ENCODE results near the gene AQP9.

Gene AQP9

GRCh38 chr15:58096529-58097084 lies 41.6 kb upstream of the AQP9 start (continued):
- TF ChIP-seq CSRNP3 (CRISPR knock-in tag; IDR thresholded peaks at IDR 0.05) (no peak), BACH2 (CRISPR knock-in tag; IDR thresholded peaks at IDR 0.05; ENCODE audit: borderline replicate concordance) (no peak), ZNF565 (CRISPR knock-in tag; conservative IDR thresholded peaks at IDR 0.05; ENCODE audit: low read depth) (no peak), RARB (CRISPR knock-in tag; IDR thresholded peaks at IDR 0.05) (no peak), TOX (CRISPR knock-in tag; IDR thresholded peaks at IDR 0.05; ENCODE audit: borderline replicate concordance) (no peak), OSR1 (CRISPR knock-in tag; IDR thresholded peaks at IDR 0.05) (no peak), GLIS3 (CRISPR knock-in tag; IDR thresholded peaks at IDR 0.05) (no peak)

GRCh38 chr15:58103482-58103881 lies 34.7 kb upstream of the AQP9 start:
- no peak for TF ChIP-seq ZFP3 (CRISPR knock-in tag; IDR thresholded peaks at IDR 0.05)
- no peak for TF ChIP-seq ZFP30 (CRISPR knock-in tag; IDR thresholded peaks at IDR 0.05)
- ATAC-seq, result no peak

- no peak for ATAC-seq
- TF ChIP-seq ZNF565 (CRISPR knock-in tag; conservative IDR thresholded peaks at IDR 0.05; ENCODE audit: low read depth) (no peak), CSDC2 (CRISPR knock-in tag; IDR thresholded peaks at IDR 0.05) (no peak), SNAI2 (CRISPR knock-in tag; IDR thresholded peaks at IDR 0.05) (no peak), TOX (CRISPR knock-in tag; IDR thresholded peaks at IDR 0.05; ENCODE audit: borderline replicate concordance) (no peak), ZC3H10 (CRISPR knock-in tag; IDR thresholded peaks at IDR 0.05) (no peak), ZNF8 (CRISPR knock-in tag; IDR thresholded peaks at IDR 0.05) (no peak), POU6F1 (CRISPR knock-in tag; IDR thresholded peaks at IDR 0.05; ENCODE audit: borderline replicate concordance, low read depth) (no peak), TCF4 (CRISPR knock-in tag; IDR thresholded peaks at IDR 0.05; ENCODE audit: borderline replicate concordance) (no peak)
Observed at GRCh38 chr15:58108117-58108516, 30.1 kb upstream of the AQP9 start.

GRCh38 chr15:58109419-58109818 lies 28.8 kb upstream of the AQP9 start:
- ATAC-seq, result no peak
- TF ChIP-seq PPARA (CRISPR knock-in tag; IDR thresholded peaks at IDR 0.05; ENCODE audit: borderline replicate concordance) (no peak), ZNF8 (CRISPR knock-in tag; IDR thresholded peaks at IDR 0.05) (no peak), CREB5 (CRISPR knock-in tag; IDR thresholded peaks at IDR 0.05; ENCODE audit: low read depth) (no peak), PATZ1 (CRISPR knock-in tag; IDR thresholded peaks at IDR 0.05; ENCODE audit: borderline replicate concordance) (no peak)

- ATAC-seq, result no peak
- no peak for TF ChIP-seq BACH2 (CRISPR knock-in tag; IDR thresholded peaks at IDR 0.05; ENCODE audit: borderline replicate concordance)
- no peak for TF ChIP-seq ZNF565 (CRISPR knock-in tag; conservative IDR thresholded peaks at IDR 0.05; ENCODE audit: low read depth)
- no peak for TF ChIP-seq SNAI2 (CRISPR knock-in tag; IDR thresholded peaks at IDR 0.05)
- TF ChIP-seq ZFP3 (CRISPR knock-in tag; IDR thresholded peaks at IDR 0.05), result no peak
- TF ChIP-seq PATZ1 (CRISPR knock-in tag; IDR thresholded peaks at IDR 0.05; ENCODE audit: borderline replicate concordance), result no peak
- no peak for TF ChIP-seq GLIS3 (CRISPR knock-in tag; IDR thresholded peaks at IDR 0.05)
- TF ChIP-seq CSRNP3 (CRISPR knock-in tag; IDR thresholded peaks at IDR 0.05), result no peak
- no peak for TF ChIP-seq OSR1 (CRISPR knock-in tag; IDR thresholded peaks at IDR 0.05)
- no peak for TF ChIP-seq ZNF8 (CRISPR knock-in tag; IDR thresholded peaks at IDR 0.05)
- no peak for TF ChIP-seq ESRRG (CRISPR knock-in tag; IDR thresholded peaks at IDR 0.05)
- no peak for TF ChIP-seq ISL1 (CRISPR knock-in tag; IDR thresholded peaks at IDR 0.05)
- no peak for TF ChIP-seq CSDC2 (CRISPR knock-in tag; IDR thresholded peaks at IDR 0.05)
- no peak for TF ChIP-seq TCF4 (CRISPR knock-in tag; IDR thresholded peaks at IDR 0.05; ENCODE audit: borderline replicate concordance)
- no peak for TF ChIP-seq ZNF70 (CRISPR knock-in tag; IDR thresholded peaks at IDR 0.05)
- no peak for TF ChIP-seq RARB (CRISPR knock-in tag; IDR thresholded peaks at IDR 0.05)
- no peak for TF ChIP-seq ARNTL (CRISPR knock-in tag; IDR thresholded peaks at IDR 0.05; ENCODE audit: borderline replicate concordance, low read depth)
Observed at GRCh38 chr15:58110999-58111717, 27.0 kb upstream of the AQP9 start.
